Tibial artery (tissue), 4 donors: ENCODE measurements around the gene NKX6-2.

Experiments
- DNase-seq, 2 donors: peaks; one replicate each; pipeline ENCODE4 v3.0.0-alpha.2; 2019
- H3K27ac ChIP-seq, 2 donors: fragments of 200-600 bp; sonication (generic) in 1 of 2; 1 replicate in 1 of 2; 2 replicates in 1 of 2; pipeline ENCODE4 v1.5.1; 2018 to 2019; ENCODE audit warnings: mild to moderate bottlenecking in 1 of 2
- H3K27me3 ChIP-seq, 2 donors: fragments of 200-600 bp; sonication (generic) in 1 of 2; one replicate each; pipeline versions ENCODE4 v1.5.1 to v1.6.0; 2016 to 2019
- H3K36me3 ChIP-seq, 3 donors: fragments of 200-600 bp; sonication (generic) in 2 of 3; one replicate each; pipeline ENCODE4 v1.5.1; 2016 to 2019; ENCODE audit warnings: mild to moderate bottlenecking in 2 of 3
- H3K4me1 ChIP-seq, 4 donors: fragments of 200-600 bp; sonication (generic) in 2 of 4; 1 replicate in 3 of 4; 2 replicates in 1 of 4; pipeline ENCODE4 v1.5.1; 2016 to 2019
- H3K4me3 ChIP-seq, 2 donors: fragments of 200-600 bp; sonication (generic) in 1 of 2; 1 replicate in 1 of 2; 2 replicates in 1 of 2; pipeline ENCODE4 v1.5.1; 2018 to 2019; ENCODE audit warnings: mild to moderate bottlenecking in 2 of 2
- H3K9me3 ChIP-seq, 3 donors: fragments of 200-600 bp; sonication (generic) in 1 of 3; one replicate each; pipeline ENCODE4 v1.5.1; 2016 to 2019
- intact Hi-C: fragments of 100-400 bp; cut with DNase I; formaldehyde crosslinking; loops from one replicate; pipeline ENCODE4 v1.15.0; 2023; ENCODE audit warnings: low total_unique reads
- TF ChIP-seq, protein P1 (sequence below), 2 experiments: fragments of 200-600 bp in 1 of 2; fragments of 450-650 bp in 1 of 2; IDR thresholded peaks; one replicate each; pipeline ENCODE4 v1.5.1; 2017 to 2019; ENCODE audit warnings: antibody characterized with exemption in 2 of 2, mild to moderate bottlenecking in 1 of 2, moderate library complexity in 1 of 2

NKX6-2 gene

DNA sequence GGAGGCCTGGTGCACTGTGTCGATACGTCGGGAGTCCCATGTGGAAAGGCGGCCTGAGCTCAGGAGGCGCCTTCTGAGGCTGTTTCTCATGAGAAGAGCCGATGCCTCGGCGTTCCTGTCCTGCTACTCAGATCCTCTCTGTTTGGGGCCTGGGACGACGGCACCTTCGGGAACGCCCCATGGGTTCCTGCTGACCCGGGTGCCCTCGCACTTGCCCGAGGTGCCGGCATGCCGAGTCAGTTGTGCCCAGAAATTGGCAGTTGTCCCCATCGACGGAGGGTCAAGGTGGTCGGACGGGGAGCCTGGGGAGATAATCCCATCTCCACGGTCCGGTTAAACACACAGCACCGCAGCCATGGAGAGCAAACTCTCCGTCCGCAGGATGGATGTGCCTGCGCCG lies 33.0 kb downstream of the NKX6-2 start:
- TF ChIP-seq, protein P1, sequence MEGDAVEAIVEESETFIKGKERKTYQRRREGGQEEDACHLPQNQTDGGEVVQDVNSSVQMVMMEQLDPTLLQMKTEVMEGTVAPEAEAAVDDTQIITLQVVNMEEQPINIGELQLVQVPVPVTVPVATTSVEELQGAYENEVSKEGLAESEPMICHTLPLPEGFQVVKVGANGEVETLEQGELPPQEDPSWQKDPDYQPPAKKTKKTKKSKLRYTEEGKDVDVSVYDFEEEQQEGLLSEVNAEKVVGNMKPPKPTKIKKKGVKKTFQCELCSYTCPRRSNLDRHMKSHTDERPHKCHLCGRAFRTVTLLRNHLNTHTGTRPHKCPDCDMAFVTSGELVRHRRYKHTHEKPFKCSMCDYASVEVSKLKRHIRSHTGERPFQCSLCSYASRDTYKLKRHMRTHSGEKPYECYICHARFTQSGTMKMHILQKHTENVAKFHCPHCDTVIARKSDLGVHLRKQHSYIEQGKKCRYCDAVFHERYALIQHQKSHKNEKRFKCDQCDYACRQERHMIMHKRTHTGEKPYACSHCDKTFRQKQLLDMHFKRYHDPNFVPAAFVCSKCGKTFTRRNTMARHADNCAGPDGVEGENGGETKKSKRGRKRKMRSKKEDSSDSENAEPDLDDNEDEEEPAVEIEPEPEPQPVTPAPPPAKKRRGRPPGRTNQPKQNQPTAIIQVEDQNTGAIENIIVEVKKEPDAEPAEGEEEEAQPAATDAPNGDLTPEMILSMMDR (IDR thresholded peaks at IDR 0.05): no peak
- Histone ChIP-seq H3K36me3 (peaks cover 41 to 88% (median 76%) of the 10 kb centered on the region in 3 donors), H3K4me3 (no peak overlapping the region), H3K27ac (no peak overlapping the region), H3K27me3 (no peaks in the 10 kb centered on the region), H3K4me1 (no peaks in the 10 kb centered on the region), H3K9me3 (no peaks in the 10 kb centered on the region)
- no peak for DNase-seq
- intact Hi-C loops: no loop called here

DNA sequence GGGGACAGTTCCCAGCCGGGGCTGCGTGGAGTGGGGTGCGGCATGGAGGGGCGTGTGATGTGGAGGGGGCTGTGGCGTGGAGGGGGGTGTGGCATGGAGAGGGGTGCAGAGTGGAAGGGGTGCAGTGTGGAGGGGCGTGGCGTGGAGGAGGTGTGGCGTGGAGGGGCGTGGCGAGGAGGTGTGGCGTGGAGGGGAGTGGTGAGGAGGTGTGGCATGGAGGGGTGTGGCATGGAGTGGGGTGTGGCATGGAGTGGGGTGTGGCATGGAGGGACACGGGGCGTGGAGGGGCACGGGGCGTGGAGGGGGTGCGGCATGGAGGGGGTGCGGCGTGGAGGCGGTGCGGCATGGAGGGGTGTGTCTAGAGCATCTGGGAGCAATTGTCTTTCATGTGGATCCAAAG lies 33.6 kb downstream of the NKX6-2 start:
- Histone ChIP-seq H3K27ac (no peak overlapping the region), H3K4me3 (no peak overlapping the region), H3K27me3 (no peaks in the 10 kb centered on the region), H3K9me3 (no peaks in the 10 kb centered on the region), H3K36me3 (peaks cover 38 to 82% (median 71%) of the 10 kb centered on the region in 3 donors), H3K4me1 (no peaks in the 10 kb centered on the region)
- no peak for DNase-seq
- TF ChIP-seq, protein P1 (IDR thresholded peaks at IDR 0.05): no peak
- intact Hi-C loops: no loop called here

DNA sequence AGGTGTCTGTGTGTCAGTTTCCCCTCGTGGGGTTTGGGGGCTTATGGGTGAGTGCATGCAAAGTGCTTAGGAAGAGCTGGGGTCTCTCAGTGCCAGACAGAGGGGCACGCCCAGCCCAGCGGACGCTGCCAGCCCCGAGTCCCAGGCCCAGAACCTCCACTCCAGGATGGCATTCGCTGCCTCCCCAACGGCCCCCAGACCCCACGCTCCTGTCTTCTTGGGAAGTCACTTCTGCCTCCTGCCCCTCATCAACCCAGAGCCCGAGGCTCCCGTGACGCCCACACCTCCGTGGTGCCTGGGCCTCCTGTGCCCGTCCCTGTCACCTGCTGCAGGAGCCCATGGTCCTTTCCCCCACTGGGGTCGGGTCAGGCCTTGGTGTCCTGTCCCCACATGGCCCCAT lies 35.0 kb downstream of the NKX6-2 start:
- H3K27ac ChIP-seq: no peak overlapping the region
- no peaks in the 10 kb centered on the region for H3K9me3 ChIP-seq
- no peak for DNase-seq
- TF ChIP-seq, protein P1 (IDR thresholded peaks at IDR 0.05): no peak
- H3K4me1 ChIP-seq: no peaks in the 10 kb centered on the region
- no peaks in the 10 kb centered on the region for H3K27me3 ChIP-seq
- intact Hi-C loops: no loop called here
- no peak overlapping the region for H3K4me3 ChIP-seq
- peaks cover 33 to 68% (median 59%) of the 10 kb centered on the region in 3 donors for H3K36me3 ChIP-seq

DNA sequence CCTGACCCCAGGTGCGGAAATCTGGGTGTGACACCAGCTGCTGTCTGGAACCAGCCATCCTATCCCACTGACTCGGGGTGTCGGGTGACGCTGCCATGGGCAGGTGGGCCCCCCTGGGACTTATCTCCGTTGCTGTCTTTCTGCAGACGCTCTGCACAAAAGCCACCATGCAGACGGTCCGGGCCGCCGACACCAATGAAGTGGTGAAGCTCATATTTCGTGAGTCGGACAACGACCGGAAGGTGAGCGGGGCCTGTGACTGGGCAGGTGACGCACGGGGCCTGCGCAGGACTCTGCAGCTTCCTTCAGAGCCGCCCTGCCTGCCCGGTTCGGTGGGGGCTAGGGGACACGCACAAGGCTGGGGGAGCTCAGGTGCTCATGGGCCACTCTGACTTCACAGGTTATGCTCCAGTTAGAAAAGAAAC lies 36.6 kb downstream of the NKX6-2 start:
- Histone ChIP-seq H3K36me3 (peaks cover 32 to 52% (median 46%) of the 10 kb centered on the region in 3 donors), H3K27ac (no peak overlapping the region), H3K9me3 (no peaks in the 10 kb centered on the region), H3K4me1 (no peaks in the 10 kb centered on the region), H3K27me3 (no peaks in the 10 kb centered on the region), H3K4me3 (no peak overlapping the region)
- intact Hi-C loops: no loop called here
- no peak for DNase-seq
- TF ChIP-seq, protein P1 (IDR thresholded peaks at IDR 0.05): no peak

DNA sequence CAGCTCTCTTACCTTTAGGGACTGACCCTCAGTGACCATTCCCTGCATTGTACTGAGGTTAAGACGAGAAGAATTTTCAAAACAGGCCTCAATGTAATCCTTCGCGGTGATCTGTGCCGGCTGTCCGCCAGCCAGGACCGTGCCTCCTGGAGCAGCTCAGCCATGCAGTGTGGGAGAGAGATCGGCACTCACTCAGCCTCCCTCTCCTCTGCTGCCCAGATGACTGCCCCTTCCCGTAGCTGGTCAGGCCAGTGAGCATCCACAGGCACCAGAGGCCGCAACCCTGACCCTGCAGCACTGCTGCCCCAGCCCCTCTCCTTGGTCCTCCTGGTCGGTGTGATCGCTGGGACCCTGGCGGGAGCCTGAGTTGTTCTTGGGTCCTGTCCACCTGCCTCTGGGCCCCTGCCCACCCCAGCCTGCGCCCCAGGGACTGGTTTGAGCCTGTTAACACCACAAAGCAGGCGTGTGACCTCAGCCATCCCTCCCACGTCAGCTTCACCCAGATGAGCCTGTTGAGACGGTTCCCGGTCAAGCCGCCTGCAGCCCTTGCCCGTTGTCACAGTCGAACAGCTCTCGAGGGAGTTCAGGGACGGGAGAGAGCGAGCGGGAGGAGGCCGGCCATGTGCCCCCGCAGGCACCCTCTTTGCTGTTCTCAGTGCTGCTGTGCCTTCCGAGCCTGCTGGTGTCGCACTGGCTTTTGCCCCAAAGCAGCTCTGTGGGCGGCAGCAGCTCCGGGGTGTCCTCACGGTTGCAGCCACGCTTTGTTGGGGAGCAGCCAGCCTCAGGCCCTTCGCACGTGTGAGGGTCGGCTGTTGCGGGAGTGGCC lies 37.2 kb downstream of the NKX6-2 start:
- TF ChIP-seq, protein P1 (IDR thresholded peaks at IDR 0.05): no peak
- Histone ChIP-seq H3K4me3 (no peak overlapping the region), H3K4me1 (no peaks in the 10 kb centered on the region), H3K27ac (no peak overlapping the region), H3K27me3 (no peaks in the 10 kb centered on the region), H3K9me3 (no peaks in the 10 kb centered on the region), H3K36me3 (peaks cover 26 to 49% (median 46%) of the 10 kb centered on the region in 3 donors)
- no peak for DNase-seq
- intact Hi-C loops: no loop called here
